GM19324 (cell line): Measurements from ENCODE around the gene CIB2.
"Not testable (repeated sequence)": the region's sequence is repeated elsewhere in the genome, so short reads cannot be mapped to it uniquely, and the experiment has no call there.

Source experiments
- ATAC-seq: cut with Tn5 transposase; IDR thresholded peaks from one replicate; pipeline ENCODE4 v1.9.1; 2021; ENCODE audit warnings: mild to moderate bottlenecking, moderate library complexity; ENCODE audit not compliant: unreplicated experiment, low FRiP score

Gene CIB2

GRCh38 chr15:78131295-78132061 lies at the start of gene CIB2:
TSS of gene CIB2 (minus strand) at chr15:78131445. CDS start at chr15:78131215, 230 bp downstream.
- peak; percentile 75 for ATAC-seq

- ATAC-seq = no peak
Measured at GRCh38 chr15:78179906-78180305, 48.7 kb upstream of the CIB2 start.

DNA sequence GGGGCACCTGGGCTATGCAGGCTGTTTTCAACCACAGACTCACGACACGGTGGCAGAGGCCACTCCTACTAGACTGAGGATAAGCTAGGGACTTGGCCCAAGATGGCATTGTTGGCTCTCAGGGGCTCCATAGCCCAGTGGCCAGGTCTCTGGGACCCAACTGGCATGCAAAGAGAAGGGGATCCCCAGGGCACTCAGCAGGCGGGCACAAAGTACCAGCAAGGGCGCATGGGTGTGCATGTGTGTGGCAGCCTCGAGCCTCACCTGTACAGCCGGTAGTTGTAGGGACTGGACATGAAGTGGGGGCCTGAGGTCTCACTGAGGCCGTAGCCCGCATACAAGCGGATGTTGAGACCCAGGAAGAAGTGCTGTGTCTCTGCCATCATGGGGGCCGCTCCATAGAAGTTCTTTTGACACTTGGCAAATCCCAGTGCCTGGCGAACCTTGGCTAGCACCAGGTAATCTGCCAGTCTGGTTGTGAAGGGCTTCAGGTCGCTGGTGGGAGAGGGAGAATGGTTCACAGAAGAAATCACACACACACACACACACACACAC lies 48.1 kb upstream of the CIB2 start:
- ATAC-seq = no peak

- ATAC-seq = no peak
Measured at GRCh38 chr15:78178064-78178463, 46.8 kb upstream of the CIB2 start.

DNA sequence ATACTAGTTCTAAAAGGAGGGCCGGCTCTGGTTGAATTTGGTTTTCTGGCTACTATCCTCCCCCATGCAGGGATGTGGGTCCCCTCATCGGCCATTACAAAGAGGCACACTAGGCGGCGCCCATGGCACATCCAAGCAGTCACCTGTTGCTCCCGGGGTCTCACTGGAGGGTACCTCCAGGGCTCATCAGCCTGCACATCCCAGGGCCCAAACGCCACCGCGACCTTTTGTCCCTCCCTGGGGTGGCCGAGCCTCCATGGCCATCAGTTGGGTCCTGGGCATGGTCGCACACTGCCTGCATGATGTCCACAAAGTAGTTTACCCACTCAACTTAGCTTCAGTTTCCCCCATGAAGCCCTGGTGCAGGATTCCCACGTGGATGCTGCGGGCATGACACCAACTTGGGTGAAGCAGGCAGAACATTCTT lies 46.2 kb upstream of the CIB2 start:
- ATAC-seq = no peak

DNA sequence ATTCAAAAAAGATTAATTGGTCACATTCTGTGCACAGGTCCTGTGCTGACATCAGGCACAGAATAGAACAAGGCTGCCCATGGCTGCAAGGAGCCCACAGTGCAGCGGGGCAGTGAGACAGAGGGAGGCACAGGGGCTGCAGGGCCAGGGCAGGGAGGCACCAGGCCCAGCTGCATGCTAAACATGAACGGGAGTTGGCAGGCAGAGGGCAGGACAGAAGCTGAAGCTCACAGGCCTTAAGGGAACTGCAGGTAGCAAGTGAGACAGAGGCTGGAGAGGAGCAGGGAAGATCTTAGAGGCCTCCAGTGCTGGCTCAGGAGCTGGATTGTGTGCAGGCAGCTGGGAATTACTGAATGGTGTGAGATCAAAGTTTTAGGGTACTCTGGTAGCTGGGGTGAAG lies 44.1 kb upstream of the CIB2 start:
- ATAC-seq = no peak

DNA sequence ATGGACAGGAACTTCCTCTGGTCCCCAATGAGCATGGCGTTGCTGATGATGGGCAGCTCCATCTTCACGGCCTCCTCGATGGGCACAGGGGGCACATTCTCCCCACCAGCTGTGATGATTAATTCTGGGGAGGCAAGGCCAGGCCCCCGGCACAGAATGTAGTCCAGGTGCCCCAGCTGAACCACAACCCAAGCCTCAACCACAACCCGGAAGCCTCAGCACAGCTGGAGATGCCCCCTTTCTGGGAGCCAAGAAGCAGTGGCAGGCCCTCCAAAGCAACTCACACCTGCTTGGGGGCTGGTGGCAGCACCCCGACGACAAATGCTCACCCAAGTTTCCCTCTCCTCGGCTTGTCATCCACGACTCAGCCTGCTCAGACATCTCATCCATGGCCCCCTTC lies 43.2 kb upstream of the CIB2 start:
- no peak for ATAC-seq

DNA sequence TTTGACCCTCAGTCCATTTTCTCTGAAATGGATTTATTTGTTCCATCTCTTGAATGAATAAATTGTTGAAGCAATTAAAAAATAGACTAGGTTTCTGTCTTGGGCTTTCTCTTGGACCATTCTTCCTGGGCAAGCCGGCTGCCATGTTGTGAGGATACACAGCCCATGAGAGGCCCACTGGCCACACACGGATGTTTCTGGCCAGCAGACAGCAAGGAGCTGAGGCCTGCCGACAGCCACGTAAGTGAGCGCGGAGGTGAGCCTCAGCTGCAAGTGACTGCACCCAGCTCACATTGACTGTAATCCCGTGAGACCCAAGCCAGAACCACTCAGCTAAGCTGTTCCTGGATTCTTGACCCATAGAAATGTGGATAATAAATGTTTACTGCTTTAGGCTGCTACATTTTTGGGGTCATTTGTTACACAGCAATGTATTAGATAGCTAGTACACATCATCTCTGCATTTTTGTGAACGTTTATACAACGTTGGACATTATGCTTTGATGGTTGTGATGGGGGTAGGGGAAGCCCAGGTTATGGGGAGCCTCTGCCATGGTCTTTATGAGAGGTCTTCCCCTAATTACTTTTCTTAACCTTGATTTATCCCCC lies 40.7 kb upstream of the CIB2 start:
- ATAC-seq = no peak

DNA sequence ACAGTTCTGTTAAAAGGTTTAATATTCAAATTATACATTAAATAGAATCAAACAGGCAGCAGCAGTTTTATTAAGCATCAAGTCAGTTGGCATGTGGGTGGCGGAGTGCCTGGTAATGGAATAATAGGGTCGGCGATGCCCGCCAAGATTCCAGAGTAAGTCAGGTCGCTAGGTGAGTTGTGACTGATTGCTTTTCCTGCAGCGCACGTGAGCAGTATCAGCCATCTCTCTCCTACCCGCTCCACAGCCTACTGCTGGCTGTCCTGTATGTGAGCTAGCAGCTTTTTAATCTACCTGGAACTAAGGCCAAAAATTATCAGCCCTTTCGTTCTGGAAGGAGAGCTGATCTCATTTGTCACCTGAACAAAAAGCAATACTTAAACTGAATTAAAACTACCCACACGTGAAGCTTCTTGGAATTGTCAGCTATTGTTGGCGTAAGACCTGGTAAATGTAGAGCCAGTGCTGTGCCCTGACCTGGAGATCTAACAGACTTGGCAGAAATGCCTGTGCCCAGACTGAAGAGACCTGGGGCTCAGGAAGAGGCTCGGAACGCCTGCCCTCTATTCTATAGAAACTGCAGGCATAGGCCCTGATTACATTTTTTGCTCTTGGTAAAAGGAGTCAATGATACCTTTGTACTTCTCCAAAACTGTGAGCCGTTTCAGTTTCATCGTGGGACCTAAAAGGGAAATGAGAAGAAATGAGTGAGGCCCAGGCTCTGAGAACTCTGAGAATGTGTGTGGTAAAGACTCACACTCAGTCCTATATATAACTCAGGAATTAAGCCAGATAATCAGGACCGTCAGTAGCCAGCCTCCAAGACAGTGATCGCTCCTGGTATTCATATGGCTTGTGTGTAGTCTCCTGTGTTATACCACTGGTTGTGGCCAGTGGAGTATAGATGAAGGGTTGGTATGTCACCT lies 39.9 kb upstream of the CIB2 start:
- ATAC-seq = peak; percentile 47

DNA sequence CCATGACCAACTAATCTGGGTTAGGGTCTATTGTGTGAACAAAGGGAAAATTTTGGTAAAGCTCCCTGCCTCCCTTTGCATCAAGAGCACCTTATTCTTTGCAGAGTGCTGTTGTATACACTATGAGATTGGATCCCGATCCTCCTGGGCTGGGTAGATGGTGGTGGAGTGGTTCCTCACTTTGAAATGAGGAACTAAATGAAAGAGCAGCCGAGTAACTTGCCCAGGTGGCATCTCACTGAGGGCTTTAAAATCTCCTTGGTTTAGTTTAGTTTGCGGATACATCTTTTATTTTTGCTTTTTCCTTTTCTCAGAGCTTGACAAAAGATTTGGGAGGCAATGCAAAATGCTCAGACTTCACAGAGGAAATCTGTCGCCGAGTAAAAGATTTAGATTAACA lies 37.4 kb upstream of the CIB2 start:
- no peak for ATAC-seq

DNA sequence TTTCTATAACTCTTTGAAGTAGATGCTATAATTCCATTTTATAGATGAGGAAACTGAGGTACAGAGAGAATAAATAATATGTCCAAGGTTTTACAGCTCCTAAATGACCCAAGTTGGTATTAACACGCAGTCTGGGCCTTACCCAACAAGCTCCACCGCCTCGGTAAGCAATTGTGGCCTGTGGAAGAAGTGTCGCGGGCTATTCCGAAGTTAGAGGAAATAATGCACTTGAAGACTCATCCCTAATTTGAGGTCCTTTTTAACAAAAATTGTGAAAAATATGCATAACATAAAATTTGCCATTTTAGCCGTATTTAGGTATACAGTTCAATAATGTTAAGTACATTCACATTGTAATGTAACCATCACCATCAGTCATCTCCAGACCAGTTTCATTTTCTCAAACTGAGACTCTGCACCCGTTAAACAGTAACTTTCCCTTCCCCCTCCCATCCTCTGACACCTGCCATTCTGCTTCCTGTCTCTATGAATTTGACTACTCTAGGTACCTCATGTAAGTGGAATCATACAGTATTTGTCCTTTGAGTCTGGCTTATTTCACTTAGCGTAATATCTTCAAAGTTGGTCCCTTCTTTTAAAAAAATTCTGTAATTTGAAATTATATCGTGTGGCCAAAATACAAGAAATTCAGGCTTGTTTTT lies 36.1 kb upstream of the CIB2 start:
- ATAC-seq = peak; percentile 77

DNA sequence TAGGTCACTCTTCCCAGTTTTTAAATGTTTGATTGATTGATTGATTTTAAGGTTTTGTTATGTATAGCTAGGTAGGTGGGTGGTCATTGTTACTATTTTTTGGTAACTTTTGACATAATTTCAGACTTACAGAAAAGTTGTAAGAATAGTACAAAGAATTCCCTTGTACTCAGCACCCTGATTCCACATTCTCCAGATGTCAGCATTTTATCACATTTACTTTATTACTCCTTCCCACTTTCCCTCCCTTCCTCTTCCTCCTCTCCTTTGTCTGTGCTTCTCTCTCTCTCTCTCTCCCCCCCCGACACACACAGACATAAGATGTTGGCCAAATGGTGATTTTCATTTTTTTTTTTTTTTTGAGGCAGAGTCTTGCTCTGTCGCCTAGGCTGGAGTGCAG lies 32.8 kb upstream of the CIB2 start:
- ATAC-seq = no peak

- ATAC-seq = no peak
Measured at GRCh38 chr15:78162038-78162437, 30.8 kb upstream of the CIB2 start.

GRCh38 chr15:78159395-78159794 lies 28.1 kb upstream of the CIB2 start:
- ATAC-seq = no peak

DNA sequence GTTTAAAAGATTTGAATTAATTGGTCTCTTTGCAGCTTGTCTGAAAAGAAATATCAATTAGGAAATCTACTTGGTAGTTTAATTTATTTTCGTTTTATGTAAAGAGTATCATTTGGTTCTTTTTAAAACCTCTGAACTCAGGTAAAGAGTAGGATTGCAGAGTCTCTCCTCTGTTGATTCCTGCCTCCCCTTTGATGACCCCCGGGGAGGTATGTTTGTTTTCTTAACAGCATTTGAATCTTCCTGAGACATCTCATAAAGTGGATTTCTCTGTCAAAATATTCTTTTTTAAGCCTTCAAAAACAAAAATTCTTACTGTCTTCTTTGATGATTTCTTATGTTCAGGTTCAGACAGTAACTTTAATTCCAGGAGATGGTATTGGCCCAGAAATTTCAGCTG lies 26.0 kb upstream of the CIB2 start:
- ATAC-seq = no peak

- no peak for ATAC-seq
Measured at GRCh38 chr15:78156653-78157052, 25.4 kb upstream of the CIB2 start.

DNA sequence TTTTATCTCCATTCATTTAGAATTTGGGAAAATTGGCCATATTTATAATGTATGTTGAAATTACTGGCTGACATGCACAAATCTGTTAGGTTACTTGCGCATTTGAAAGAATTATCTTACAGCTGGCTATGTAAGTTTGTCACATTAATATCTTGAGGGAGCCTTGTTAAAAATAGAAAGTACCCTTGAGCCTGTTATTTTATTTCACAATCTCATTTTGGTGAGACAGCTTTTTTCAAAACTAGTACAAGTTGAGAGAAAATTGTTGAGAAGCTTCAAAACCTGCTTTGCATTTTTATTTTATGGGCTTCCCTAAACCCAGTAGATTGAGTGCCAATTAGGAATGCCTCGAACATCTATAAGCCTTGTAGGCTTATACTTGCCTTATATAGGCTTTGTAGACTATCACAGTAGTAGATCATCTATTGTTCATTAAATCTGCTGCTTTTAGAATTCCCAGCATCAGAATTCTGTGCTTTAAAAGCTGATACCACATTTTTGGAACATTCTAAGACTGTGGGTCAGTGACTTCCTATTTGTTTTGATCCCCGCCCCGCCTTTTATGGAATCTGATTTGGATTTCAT lies 24.2 kb upstream of the CIB2 start:
- no peak for ATAC-seq

DNA sequence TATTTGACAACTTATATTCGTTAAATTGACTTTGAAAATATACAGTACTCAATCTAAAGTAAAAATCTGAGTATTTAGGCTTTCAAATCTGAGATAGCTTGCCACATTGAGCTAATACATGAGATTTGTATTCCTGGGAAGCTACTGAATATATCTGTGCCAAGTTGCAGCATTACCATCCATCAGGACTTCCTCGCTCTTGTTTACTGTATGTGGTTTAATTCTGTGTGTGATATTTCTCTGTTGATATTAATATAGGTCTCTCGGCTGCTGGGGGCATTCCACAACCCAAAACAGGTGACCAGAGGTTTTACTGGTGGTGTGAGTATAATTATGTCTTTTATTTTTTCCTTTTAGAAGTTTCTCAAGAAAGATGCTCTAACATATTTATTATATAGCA lies 23.7 kb upstream of the CIB2 start:
- ATAC-seq = no peak

GRCh38 chr15:78151075-78151474 lies 19.8 kb upstream of the CIB2 start:
- not testable (repeated sequence) for ATAC-seq
